Omental fat pad (tissue), 4 donors: ENCODE results near the gene GPRC5B. TPM values are rescaled to one million over a fixed set of nuclear protein-coding genes. Genes with fewer than 3 reads are reported as not detected.

Source experiments
- ATAC-seq: fragments of 150-250 bp; one replicate; pipeline ENCODE4 v1.9.1; 2016; ENCODE audit warnings: mild to moderate bottlenecking, moderate library complexity; ENCODE audit not compliant: low FRiP score
- DNase-seq: peaks from one replicate; pipeline ENCODE4 v3.0.0-alpha.2; 2019; ENCODE audit warnings: low spot score
- total RNA-seq, 4 donors: library from RNA; depleted of rRNA; stranded (reverse); fragments of >200 nt; gene quantifications; one replicate each; pipeline ENCODE4 v1.1.0, GENCODE V29; 2016
- TF ChIP-seq, protein P1 (sequence below), 3 donors: fragments of 450-650 bp; IDR thresholded peaks; one replicate each; pipeline ENCODE4 v1.5.1; 2016 to 2017; ENCODE audit warnings: antibody characterized with exemption in 3 of 3, mild to moderate bottlenecking in 3 of 3, moderate library complexity in 2 of 3

Gene GPRC5B
- total RNA-seq, 4 donors from 2014 or later: 15.4 to 36.3 (median 30.7) TPM

DNA sequence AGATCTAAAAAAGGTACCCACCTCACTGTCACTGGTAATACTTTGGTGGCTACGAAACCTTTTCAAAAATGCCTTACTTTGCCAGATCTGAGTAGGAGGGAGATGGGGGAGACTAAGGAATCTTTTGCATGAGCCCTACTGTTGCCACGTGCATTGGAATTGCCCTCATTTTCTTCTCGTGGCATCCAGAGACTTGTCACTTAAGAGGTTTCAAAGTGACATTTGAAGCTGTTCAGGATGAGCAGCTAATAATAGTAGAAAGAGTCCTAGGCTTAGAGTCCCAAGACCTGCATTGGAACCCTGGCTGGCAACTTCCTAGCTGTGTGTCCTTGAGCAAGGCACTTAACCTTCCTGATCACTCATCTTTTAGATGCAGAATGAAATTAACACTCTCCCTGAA lies 43.5 kb downstream of the GPRC5B start:
- TF ChIP-seq, protein P1, sequence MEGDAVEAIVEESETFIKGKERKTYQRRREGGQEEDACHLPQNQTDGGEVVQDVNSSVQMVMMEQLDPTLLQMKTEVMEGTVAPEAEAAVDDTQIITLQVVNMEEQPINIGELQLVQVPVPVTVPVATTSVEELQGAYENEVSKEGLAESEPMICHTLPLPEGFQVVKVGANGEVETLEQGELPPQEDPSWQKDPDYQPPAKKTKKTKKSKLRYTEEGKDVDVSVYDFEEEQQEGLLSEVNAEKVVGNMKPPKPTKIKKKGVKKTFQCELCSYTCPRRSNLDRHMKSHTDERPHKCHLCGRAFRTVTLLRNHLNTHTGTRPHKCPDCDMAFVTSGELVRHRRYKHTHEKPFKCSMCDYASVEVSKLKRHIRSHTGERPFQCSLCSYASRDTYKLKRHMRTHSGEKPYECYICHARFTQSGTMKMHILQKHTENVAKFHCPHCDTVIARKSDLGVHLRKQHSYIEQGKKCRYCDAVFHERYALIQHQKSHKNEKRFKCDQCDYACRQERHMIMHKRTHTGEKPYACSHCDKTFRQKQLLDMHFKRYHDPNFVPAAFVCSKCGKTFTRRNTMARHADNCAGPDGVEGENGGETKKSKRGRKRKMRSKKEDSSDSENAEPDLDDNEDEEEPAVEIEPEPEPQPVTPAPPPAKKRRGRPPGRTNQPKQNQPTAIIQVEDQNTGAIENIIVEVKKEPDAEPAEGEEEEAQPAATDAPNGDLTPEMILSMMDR (IDR thresholded peaks at IDR 0.05): no peak
- no peak for ATAC-seq
- DNase-seq: no peak

DNA sequence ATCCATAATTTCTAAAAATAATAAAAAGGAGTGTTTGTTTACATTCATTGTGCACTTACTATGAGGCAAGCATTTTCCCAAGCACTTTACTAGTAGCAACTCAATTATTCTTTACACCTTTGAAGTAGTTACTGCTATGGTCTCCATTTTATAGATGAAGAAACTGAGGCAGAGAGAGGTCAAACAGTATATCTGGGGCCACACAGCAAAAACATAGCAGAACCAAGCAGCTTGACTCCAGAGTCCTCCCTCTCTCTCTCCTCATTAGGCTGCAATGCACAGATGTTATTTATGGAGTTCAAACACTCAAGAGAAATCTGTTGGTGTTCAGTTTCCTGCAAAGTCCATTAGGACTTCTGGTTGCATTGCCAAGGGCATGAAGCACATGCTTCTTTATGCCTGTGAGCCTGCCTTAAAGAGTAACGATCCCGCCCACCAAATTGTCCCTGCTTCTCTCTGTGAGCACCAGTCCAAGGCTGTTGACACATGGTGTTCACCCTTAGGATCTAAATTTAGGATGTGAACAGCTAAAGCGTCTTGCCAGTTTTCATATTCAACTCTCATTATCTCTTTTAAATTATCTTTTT lies 44.0 kb downstream of the GPRC5B start:
- TF ChIP-seq, protein P1 (IDR thresholded peaks at IDR 0.05): no peak
- ATAC-seq (no peak), DNase-seq (no peak)

DNA sequence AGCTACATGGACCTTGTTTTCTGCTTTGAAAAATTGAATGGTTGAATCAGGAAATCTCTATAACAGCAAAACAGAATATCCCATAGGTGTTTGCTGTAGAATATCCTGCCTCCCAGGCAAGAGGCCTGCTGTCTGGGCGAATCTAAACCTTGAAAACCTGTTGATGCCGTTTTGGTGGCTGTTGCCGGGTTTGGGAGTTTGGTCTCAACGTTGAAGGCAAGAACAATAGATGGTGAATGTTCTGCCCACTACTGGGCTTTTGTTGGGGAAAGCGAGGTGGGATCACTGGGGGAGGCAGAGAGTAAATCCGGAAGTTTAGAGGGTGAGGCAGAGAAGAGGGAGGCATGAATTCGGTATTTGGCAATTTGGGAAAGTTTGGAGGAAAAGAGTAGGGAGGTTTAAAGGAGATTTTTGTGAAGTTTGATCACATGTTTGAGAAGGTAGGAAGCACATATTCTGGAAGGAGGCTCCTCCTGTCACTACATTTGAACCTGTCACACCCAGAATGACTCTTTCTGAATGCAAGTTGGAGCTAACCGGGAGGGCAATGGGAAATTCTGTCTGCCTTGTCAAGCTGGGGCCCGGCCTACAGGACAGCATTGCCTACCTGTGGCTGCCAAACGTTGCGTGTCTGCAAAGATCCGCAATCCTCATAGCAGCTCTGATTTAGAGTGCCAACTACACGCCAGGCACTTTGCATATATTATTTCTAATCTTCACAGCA lies 46.5 kb downstream of the GPRC5B start:
- TF ChIP-seq, protein P1 (IDR thresholded peaks at IDR 0.05): no peak
- ATAC-seq: no peak
- DNase-seq: no peak

DNA sequence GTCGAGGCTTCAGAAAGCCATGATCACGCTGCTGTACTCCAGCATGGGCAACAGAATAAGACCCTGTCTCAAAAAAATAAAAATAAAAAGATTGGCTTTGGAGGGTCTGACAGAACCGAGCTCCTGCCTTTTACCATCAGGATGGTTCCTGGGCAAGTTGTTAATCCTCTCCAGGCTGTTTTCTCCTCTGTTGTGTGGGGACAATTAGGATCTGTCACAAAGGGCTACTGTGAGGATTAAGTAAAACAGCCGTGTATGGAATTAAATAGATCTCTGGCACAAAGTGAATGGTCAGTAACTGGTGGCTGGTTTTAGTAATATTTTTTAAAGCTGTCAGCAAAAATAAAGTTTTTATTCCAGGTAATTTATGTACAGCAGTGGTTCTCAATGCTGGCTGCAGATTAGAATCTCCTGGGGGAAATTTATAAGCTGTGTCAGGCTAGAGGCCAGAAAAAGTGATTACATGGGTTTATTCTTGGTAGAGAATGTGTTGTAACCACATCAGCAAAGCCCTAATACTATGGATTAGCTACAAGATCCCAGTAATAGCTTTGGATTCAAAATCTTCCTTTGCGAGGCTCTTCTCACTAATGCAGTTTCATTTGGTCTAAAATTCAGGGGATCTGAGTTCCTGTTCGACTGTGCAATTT lies 47.2 kb downstream of the GPRC5B start:
- TF ChIP-seq, protein P1 (IDR thresholded peaks at IDR 0.05): no peak
- ATAC-seq (no peak), DNase-seq (no peak)

DNA sequence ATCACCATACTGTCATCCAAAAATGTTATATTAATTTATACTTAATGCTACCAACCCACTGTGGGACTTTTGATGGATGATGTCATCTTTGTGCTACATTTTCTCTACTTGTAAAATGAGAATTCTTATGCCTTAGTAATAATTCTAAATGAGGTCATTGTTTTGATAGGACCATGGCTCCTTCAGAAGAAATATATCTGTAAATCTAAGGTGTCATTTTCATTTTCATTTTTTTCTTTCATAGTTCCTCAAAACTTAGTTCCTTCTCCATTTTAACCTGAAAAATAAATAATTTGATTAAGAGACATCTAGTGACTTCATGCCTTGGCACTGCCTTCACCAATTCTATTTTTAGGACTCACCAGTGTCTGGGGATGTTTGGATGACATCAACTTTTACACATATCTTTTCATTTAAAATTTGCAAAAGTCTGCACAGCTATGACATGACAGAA lies 48.7 kb downstream of the GPRC5B start:
- DNase-seq (no peak), ATAC-seq (no peak)
- TF ChIP-seq, protein P1 (IDR thresholded peaks at IDR 0.05): no peak

DNA sequence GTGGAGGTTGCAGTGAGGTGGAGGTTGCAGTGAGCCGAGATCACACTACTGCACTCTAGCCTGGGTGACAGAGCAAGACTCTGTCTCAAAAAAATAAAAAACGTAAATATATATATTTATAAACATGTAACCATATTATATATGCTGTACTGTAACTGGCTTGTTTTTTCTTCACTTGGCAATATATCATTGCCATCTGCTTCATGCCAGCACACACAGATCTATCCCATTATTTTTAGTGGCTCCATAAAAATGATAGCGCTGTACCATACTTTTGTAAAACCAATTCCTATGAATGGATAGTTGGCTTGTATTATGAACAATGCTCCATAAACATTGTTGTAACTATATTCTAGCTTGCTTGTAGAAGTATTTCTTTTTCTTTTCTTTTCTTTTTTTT lies 49.5 kb downstream of the GPRC5B start:
- no peak for DNase-seq
- no peak for ATAC-seq
- TF ChIP-seq, protein P1 (IDR thresholded peaks at IDR 0.05): no peak
